Endothelial cell of umbilical vein (primary cell): ENCODE measurements around the gene PALM.

Experiments
- CTCF ChIP-seq, 2 donors: IDR thresholded peaks; 1 replicate in 1 of 2; 2 replicates in 1 of 2; pipeline ENCODE4 v1.5.1; 2011; ENCODE audit warnings: low read length in 2 of 2, mild to moderate bottlenecking in 2 of 2, moderate library complexity in 2 of 2, control low read depth in 1 of 2, inconsistent platforms in 1 of 2, low read depth in 1 of 2; ENCODE audit not compliant: insufficient read depth in 1 of 2; ENCODE audit errors: extremely low read depth in 1 of 2
- EZH2 ChIP-seq: IDR thresholded peaks from 2 replicates; pipeline ENCODE4 v1.6.1; 2012; ENCODE audit warnings: borderline replicate concordance, low read depth, mild to moderate bottlenecking, moderate library complexity, low read length, inconsistent platforms; ENCODE audit not compliant: severe bottlenecking
- POLR2A ChIP-seq: IDR thresholded peaks from 2 replicates; pipeline ENCODE4 v1.6.1; 2012; ENCODE audit warnings: low read depth, mild to moderate bottlenecking, control low read depth, low read length
- POLR2AphosphoS5 ChIP-seq: IDR thresholded peaks from 2 replicates; pipeline ENCODE4 v1.6.1; 2012; ENCODE audit warnings: low read depth, mild to moderate bottlenecking, control low read depth, low read length, moderate library complexity; ENCODE audit not compliant: insufficient read depth

- TF ChIP-seq CTCF (IDR thresholded peaks at IDR 0.05; ENCODE audit: extremely low read depth in 1 of 2, insufficient read depth in 1 of 2, low read depth in 1 of 2, low read length in 2 of 2), result no peak
- TF ChIP-seq POLR2A, result no peak
- TF ChIP-seq POLR2AphosphoS5, result no peak
- no peak for TF ChIP-seq EZH2
These were observed 19.7 kb upstream of the PALM start for GRCh38 chr19:688992-689391.
